WTC11 (cell line): ENCODE data around the gene INO80E. TPM values are rescaled to one million over a fixed set of nuclear protein-coding genes. Genes with fewer than 3 reads are reported as not detected.

ENCODE experiments used
- ATAC-seq: fragments of 200-7000 bp; cut with Tn5 transposase; 2 replicates; pipeline ENCODE4 v1.10.0; 2021; ENCODE audit warnings: mild to moderate bottlenecking, moderate library complexity
- CTCF ChIA-PET: fragments of 300-600 bp; sonication (Branson Sonifier 250); formaldehyde crosslinking; loops from one replicate; lab custom pipeline; 2021; ENCODE audit warnings: antibody characterized with exemption; lab: Charles Lee
- POLR2A ChIA-PET: fragments of 350-600 bp; sonication (Branson Sonifier 250); formaldehyde crosslinking; loops from one replicate; lab custom pipeline; 2021; ENCODE audit warnings: antibody characterized with exemption; lab: Charles Lee
- DNase-seq: peaks from one replicate; pipeline ENCODE4 v3.0.0; 2021; ENCODE audit warnings: low spot score
- H3K27ac Mint-ChIP-seq: 2 replicates; pipeline ENCODE4 v1.8.0; 2021; ENCODE audit warnings: mixed read lengths
- H3K27me3 Mint-ChIP-seq: 2 replicates; pipeline ENCODE4 v1.8.0; 2021; ENCODE audit warnings: low read depth, mild to moderate bottlenecking, moderate library complexity, mixed read lengths
- H3K36me3 Mint-ChIP-seq: 2 replicates; pipeline ENCODE4 v1.8.0; 2021; ENCODE audit warnings: mixed read lengths
- H3K4me1 Mint-ChIP-seq: 2 replicates; pipeline ENCODE4 v1.8.0; 2022; ENCODE audit warnings: mixed read lengths
- H3K4me3 Mint-ChIP-seq: 2 replicates; pipeline ENCODE4 v1.8.0; 2021; ENCODE audit warnings: mild to moderate bottlenecking, moderate library complexity, mixed read lengths
- H3K9me3 Mint-ChIP-seq: 2 replicates; pipeline ENCODE4 v1.8.0; 2021; ENCODE audit warnings: mixed read lengths
- CDX4 ChIP-seq: fragments of 250-450 bp; sonication (Bioruptor Pico); IDR thresholded peaks from 2 replicates; pipeline ENCODE4 v1.9.0; 2021; ENCODE audit warnings: moderate library complexity, mild to moderate bottlenecking, inconsistent platforms, borderline replicate concordance
- FOXP1 ChIP-seq: sonication (generic); formaldehyde crosslinking; IDR thresholded peaks from 2 replicates; pipeline ENCODE4 v1.8.0; 2022; ENCODE audit warnings: missing genetic modification reagents, mild to moderate bottlenecking, moderate library complexity, borderline replicate concordance
- IRF1 ChIP-seq: sonication (generic); formaldehyde crosslinking; IDR thresholded peaks from 2 replicates; pipeline ENCODE4 v1.8.0; 2023; ENCODE audit warnings: missing genetic modification reagents
- KAT7 ChIP-seq: sonication (generic); formaldehyde crosslinking; IDR thresholded peaks from 2 replicates; pipeline ENCODE4 v1.8.1; 2023; ENCODE audit warnings: missing genetic modification reagents, mild to moderate bottlenecking, borderline replicate concordance
- NFYB ChIP-seq: sonication (generic); formaldehyde crosslinking; conservative IDR thresholded peaks from 2 replicates; pipeline ENCODE4 v1.8.0; 2022; ENCODE audit warnings: low read depth, missing genetic modification reagents
- RORB ChIP-seq: fragments of 250-450 bp; sonication (Bioruptor Pico); IDR thresholded peaks from 2 replicates; pipeline ENCODE4 v1.9.0; 2021; ENCODE audit warnings: mild to moderate bottlenecking
- SMAD4 ChIP-seq: sonication (generic); formaldehyde crosslinking; IDR thresholded peaks from 2 replicates; pipeline ENCODE4 v1.8.0; 2022; ENCODE audit warnings: mild to moderate bottlenecking, missing genetic modification reagents
- SOX15 ChIP-seq: fragments of 250-450 bp; sonication (Bioruptor Pico); IDR thresholded peaks from 2 replicates; pipeline ENCODE4 v1.9.0; 2021; ENCODE audit warnings: mild to moderate bottlenecking
- SP1 ChIP-seq: sonication (generic); formaldehyde crosslinking; conservative IDR thresholded peaks from 2 replicates; pipeline ENCODE4 v1.8.1; 2022; ENCODE audit warnings: missing genetic modification reagents
- TCF7 ChIP-seq: sonication (generic); formaldehyde crosslinking; IDR thresholded peaks from 2 replicates; pipeline ENCODE4 v1.8.0; 2022; ENCODE audit warnings: mild to moderate bottlenecking, low read depth, missing genetic modification reagents, moderate library complexity
- TEAD1 ChIP-seq: sonication (generic); formaldehyde crosslinking; IDR thresholded peaks from 2 replicates; pipeline ENCODE4 v1.8.0; 2022; ENCODE audit warnings: mild to moderate bottlenecking, missing genetic modification reagents
- TP53 ChIP-seq: sonication (generic); formaldehyde crosslinking; IDR thresholded peaks from 2 replicates; pipeline ENCODE4 v1.8.1; 2023; ENCODE audit warnings: mild to moderate bottlenecking, missing genetic modification reagents
- ZBTB21 ChIP-seq: sonication (generic); formaldehyde crosslinking; IDR thresholded peaks from 2 replicates; pipeline ENCODE4 v1.8.1; 2023; ENCODE audit warnings: mild to moderate bottlenecking, missing genetic modification reagents, borderline replicate concordance
- ZNF121 ChIP-seq: sonication (generic); formaldehyde crosslinking; IDR thresholded peaks from 2 replicates; pipeline ENCODE4 v1.8.0; 2023; ENCODE audit warnings: missing genetic modification reagents
- ZNF219 ChIP-seq: sonication (generic); formaldehyde crosslinking; IDR thresholded peaks from 2 replicates; pipeline ENCODE4 v1.8.0; 2023; ENCODE audit warnings: missing genetic modification reagents, mild to moderate bottlenecking, borderline replicate concordance
- ZNF396 ChIP-seq: fragments of 250-450 bp; sonication (Bioruptor Pico); IDR thresholded peaks from 2 replicates; pipeline ENCODE4 v1.8.0; 2021; ENCODE audit warnings: mild to moderate bottlenecking, moderate library complexity, borderline replicate concordance
- ZNF425 ChIP-seq: fragments of 250-450 bp; sonication (Bioruptor Pico); conservative IDR thresholded peaks from 2 replicates; pipeline ENCODE4 v1.9.0; 2021; ENCODE audit warnings: mild to moderate bottlenecking
- ZNF532 ChIP-seq: fragments of 250-450 bp; sonication (Bioruptor Pico); IDR thresholded peaks from 2 replicates; pipeline ENCODE4 v1.9.0; 2021; ENCODE audit warnings: mild to moderate bottlenecking, borderline replicate concordance
- total RNA-seq: library from RNA; stranded (reverse); gene quantifications from 3 replicates; pipeline ENCODE4 v1.2.3, GENCODE V29; 2021
- TF ChIP-seq, protein P1 (sequence below): sonication (generic); formaldehyde crosslinking; IDR thresholded peaks from 2 replicates; pipeline ENCODE4 v1.8.0; 2022; ENCODE audit warnings: mild to moderate bottlenecking, missing genetic modification reagents
- TF ChIP-seq, protein P2 (sequence below): sonication (generic); formaldehyde crosslinking; IDR thresholded peaks from 2 replicates; pipeline ENCODE4 v1.8.1; 2023; ENCODE audit warnings: mild to moderate bottlenecking, missing genetic modification reagents
- TF ChIP-seq, protein P3 (sequence below): fragments of 250-450 bp; sonication (Bioruptor Pico); IDR thresholded peaks from 2 replicates; pipeline ENCODE4 v2.1.2; 2022; ENCODE audit warnings: mild to moderate bottlenecking, moderate library complexity
- TF ChIP-seq, protein P4 (sequence below): sonication (generic); formaldehyde crosslinking; IDR thresholded peaks from 2 replicates; pipeline ENCODE4 v1.8.1; 2022; ENCODE audit warnings: missing genetic modification reagents, borderline replicate concordance

The INO80E gene
- total RNA-seq, 1 experiment from 2014 or later, result 101 TPM

DNA sequence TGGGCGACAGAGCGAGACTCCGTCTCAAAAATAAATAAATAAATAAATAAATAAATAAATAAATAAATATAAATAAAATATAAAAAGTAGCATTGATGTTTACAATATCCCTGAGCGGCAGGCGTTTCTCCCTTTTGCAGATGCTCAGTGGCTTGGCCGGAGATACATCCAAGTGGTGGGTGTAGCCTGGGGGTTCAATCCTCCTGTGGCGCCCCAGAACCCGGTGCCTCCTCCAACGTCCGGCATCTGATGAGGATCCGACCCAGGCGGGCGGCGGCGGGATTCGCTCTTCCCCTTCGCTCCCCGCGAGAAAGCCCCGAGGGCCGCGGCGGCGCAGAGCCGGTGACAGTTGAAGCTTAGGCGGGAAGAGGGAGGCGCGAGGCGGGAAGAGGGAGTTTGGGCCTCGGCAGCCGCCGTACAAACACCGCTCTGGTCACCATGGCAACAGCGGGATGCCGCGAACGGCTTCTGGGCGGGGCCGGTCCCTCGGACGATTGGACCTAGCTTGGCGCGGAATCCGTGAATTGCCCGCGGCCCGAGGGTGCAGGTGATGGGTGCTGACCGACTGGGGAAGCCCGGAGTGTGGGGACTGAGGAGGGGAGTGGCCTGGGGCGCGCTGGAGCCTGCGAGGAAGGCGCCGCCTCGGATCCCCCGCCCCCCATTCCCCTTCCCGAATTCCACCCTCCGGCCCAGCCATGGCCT is 56.8 kb downstream of the INO80E start:
- POLR2A ChIA-PET, result interaction anchor here (1.5 kb wide), 1 partner anchor 13 kb away, joined by 5 read pairs; the partner anchor contains the start of gene ALDOA
- peak; percentile 60 for ATAC-seq
- H3K27me3 Mint-ChIP-seq, result peaks cover 37% of the 10 kb centered on the region
- TF ChIP-seq KAT7 (CRISPR knock-in tag) (no peak), TP53 (CRISPR knock-in tag) (no peak), ZNF219 (CRISPR knock-in tag) (no peak), FOXP1 (peak; percentile 50; the same call in 1 of the 2 replicates), ZNF396 (CRISPR knock-in tag) (no peak), TEAD1 (CRISPR knock-in tag) (peak; percentile 88; the same call in 1 of the 2 replicates), SP1 (CRISPR knock-in tag) (peak; percentile 84; the same call in 1 of the 2 replicates), SOX15 (CRISPR knock-in tag) (no peak), SMAD4 (CRISPR knock-in tag) (no peak), IRF1 (CRISPR knock-in tag) (peak; percentile 47; the same call in 1 of the 2 replicates), RORB (CRISPR knock-in tag) (no peak), ZNF121 (CRISPR knock-in tag) (no peak), TCF7 (CRISPR knock-in tag) (0 out of 2 replicates have a peak, but pooled peaks have one; percentile 19), CDX4 (no peak), NFYB (CRISPR knock-in tag) (no peak), ZNF532 (CRISPR knock-in tag) (no peak), ZBTB21 (CRISPR knock-in tag) (no peak), ZNF425 (no peak)
- TF ChIP-seq, protein P1, sequence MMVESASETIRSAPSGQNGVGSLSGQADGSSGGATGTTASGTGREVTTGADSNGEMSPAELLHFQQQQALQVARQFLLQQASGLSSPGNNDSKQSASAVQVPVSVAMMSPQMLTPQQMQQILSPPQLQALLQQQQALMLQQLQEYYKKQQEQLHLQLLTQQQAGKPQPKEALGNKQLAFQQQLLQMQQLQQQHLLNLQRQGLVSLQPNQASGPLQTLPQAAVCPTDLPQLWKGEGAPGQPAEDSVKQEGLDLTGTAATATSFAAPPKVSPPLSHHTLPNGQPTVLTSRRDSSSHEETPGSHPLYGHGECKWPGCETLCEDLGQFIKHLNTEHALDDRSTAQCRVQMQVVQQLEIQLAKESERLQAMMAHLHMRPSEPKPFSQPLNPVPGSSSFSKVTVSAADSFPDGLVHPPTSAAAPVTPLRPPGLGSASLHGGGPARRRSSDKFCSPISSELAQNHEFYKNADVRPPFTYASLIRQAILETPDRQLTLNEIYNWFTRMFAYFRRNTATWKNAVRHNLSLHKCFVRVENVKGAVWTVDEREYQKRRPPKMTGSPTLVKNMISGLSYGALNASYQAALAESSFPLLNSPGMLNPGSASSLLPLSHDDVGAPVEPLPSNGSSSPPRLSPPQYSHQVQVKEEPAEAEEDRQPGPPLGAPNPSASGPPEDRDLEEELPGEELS (CRISPR knock-in tag), result peak; percentile 83; the same call in 1 of the 2 replicates
- TF ChIP-seq, protein P2, sequence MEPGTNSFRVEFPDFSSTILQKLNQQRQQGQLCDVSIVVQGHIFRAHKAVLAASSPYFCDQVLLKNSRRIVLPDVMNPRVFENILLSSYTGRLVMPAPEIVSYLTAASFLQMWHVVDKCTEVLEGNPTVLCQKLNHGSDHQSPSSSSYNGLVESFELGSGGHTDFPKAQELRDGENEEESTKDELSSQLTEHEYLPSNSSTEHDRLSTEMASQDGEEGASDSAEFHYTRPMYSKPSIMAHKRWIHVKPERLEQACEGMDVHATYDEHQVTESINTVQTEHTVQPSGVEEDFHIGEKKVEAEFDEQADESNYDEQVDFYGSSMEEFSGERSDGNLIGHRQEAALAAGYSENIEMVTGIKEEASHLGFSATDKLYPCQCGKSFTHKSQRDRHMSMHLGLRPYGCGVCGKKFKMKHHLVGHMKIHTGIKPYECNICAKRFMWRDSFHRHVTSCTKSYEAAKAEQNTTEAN, result no peak
- TF ChIP-seq, protein P3, sequence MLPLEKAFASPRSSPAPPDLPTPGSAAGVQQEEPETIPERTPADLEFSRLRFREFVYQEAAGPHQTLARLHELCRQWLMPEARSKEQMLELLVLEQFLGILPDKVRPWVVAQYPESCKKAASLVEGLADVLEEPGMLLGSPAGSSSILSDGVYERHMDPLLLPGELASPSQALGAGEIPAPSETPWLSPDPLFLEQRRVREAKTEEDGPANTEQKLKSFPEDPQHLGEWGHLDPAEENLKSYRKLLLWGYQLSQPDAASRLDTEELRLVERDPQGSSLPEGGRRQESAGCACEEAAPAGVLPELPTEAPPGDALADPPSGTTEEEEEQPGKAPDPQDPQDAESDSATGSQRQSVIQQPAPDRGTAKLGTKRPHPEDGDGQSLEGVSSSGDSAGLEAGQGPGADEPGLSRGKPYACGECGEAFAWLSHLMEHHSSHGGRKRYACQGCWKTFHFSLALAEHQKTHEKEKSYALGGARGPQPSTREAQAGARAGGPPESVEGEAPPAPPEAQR (CRISPR knock-in tag), result no peak
- TF ChIP-seq, protein P4, sequence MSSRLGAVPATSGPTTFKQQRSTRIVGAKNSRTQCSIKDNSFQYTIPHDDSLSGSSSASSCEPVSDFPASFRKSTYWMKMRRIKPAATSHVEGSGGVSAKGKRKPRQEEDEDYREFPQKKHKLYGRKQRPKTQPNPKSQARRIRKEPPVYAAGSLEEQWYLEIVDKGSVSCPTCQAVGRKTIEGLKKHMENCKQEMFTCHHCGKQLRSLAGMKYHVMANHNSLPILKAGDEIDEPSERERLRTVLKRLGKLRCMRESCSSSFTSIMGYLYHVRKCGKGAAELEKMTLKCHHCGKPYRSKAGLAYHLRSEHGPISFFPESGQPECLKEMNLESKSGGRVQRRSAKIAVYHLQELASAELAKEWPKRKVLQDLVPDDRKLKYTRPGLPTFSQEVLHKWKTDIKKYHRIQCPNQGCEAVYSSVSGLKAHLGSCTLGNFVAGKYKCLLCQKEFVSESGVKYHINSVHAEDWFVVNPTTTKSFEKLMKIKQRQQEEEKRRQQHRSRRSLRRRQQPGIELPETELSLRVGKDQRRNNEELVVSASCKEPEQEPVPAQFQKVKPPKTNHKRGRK (CRISPR knock-in tag), result no peak

More for the DNA sequence above, 56.8 kb downstream of the INO80E start:
- Mint-ChIP-seq H3K4me3 (peak overlapping the region; percentile 82), H3K9me3 (no peaks in the 10 kb centered on the region), H3K4me1 (peaks cover 14% of the 10 kb centered on the region), H3K36me3 (no peaks in the 10 kb centered on the region), H3K27ac (no peak overlapping the region)
- peak; percentile 94 for DNase-seq
- CTCF ChIA-PET, result interaction anchor here (1.0 to 6.8 kb wide), 6 partner anchors 9 to 204 kb away, joined by 4 to 89 read pairs (median 8); partner anchors contain the start of genes ALDOA, TBX6 and TLCD3B
